GM12878 (cell line): Measurements from ENCODE around the gene COX4I2.

ENCODE experiments used
- CBX5 ChIP-seq: sonication (generic); IDR thresholded peaks from 2 replicates; pipeline ENCODE4 v1.6.1; 2016; ENCODE audit warnings: low read depth, moderate library complexity, mild to moderate bottlenecking, inconsistent platforms
- E2F4 ChIP-seq: IDR thresholded peaks from 2 replicates; pipeline ENCODE4 v1.6.1; 2012; ENCODE audit warnings: low read depth, low read length, improper control_type of control experiment
- EGR1 ChIP-seq, 2 experiments: IDR thresholded peaks; 1 replicate in 1 of 2; 2 replicates in 1 of 2; pipeline ENCODE4 v1.6.1; 2011 to 2012; ENCODE audit warnings: low read depth in 2 of 2, low read length in 2 of 2, borderline replicate concordance in 1 of 2, mild to moderate bottlenecking in 1 of 2, moderate library complexity in 1 of 2
- MYC ChIP-seq: IDR thresholded peaks from 2 replicates; pipeline ENCODE4 v1.6.1; 2011; ENCODE audit warnings: mild to moderate bottlenecking, low read length, moderate library complexity, inconsistent platforms; ENCODE audit not compliant: insufficient read depth, insufficient replicate concordance, insufficient read length, severe bottlenecking
- NFIC ChIP-seq: IDR thresholded peaks from 2 replicates; pipeline ENCODE4 v1.6.1; 2012; ENCODE audit warnings: low read depth, mild to moderate bottlenecking, inconsistent platforms, low read length, moderate library complexity
- POLR2A ChIP-seq: IDR thresholded peaks from 2 replicates; pipeline ENCODE4 v1.6.1; 2011; ENCODE audit warnings: low read depth, mild to moderate bottlenecking, low read length
- POLR2AphosphoS5 ChIP-seq: IDR thresholded peaks from 2 replicates; pipeline ENCODE4 v1.6.1; 2011; ENCODE audit warnings: mild to moderate bottlenecking, low read length, inconsistent platforms
- RAD21 ChIP-seq: IDR thresholded peaks from 2 replicates; pipeline ENCODE4 v1.6.1; 2011; ENCODE audit warnings: mild to moderate bottlenecking, low read depth, low read length, moderate library complexity; ENCODE audit not compliant: insufficient read depth
- RBBP5 ChIP-seq: fragments of 200-600 bp; sonication (generic); conservative IDR thresholded peaks from 2 replicates; pipeline ENCODE4 v1.6.1; 2016
- SUPT20H ChIP-seq: IDR thresholded peaks from 2 replicates; pipeline ENCODE4 v1.6.1; 2011; ENCODE audit warnings: low read depth, mild to moderate bottlenecking, low read length, moderate library complexity, borderline replicate concordance; ENCODE audit not compliant: control insufficient read depth
- TF ChIP-seq, protein P1 (sequence below), 3 experiments: IDR thresholded peaks in 2 of 3; conservative IDR thresholded peaks in 1 of 3; 2 replicates each; pipeline ENCODE4 v1.5.1; 2011; ENCODE audit warnings: low read depth in 3 of 3, low read length in 3 of 3, mild to moderate bottlenecking in 3 of 3, control low read depth in 2 of 3, moderate library complexity in 2 of 3, inconsistent platforms in 1 of 3, mixed read lengths in 1 of 3; ENCODE audit not compliant: control insufficient read depth in 2 of 3, insufficient read depth in 1 of 3; ENCODE audit errors: extremely low read depth in 1 of 3
- TF ChIP-seq, protein P2 (sequence below): IDR thresholded peaks from 2 replicates; pipeline ENCODE4 v1.6.1; 2012; ENCODE audit warnings: mild to moderate bottlenecking, low read depth, low read length

DNA sequence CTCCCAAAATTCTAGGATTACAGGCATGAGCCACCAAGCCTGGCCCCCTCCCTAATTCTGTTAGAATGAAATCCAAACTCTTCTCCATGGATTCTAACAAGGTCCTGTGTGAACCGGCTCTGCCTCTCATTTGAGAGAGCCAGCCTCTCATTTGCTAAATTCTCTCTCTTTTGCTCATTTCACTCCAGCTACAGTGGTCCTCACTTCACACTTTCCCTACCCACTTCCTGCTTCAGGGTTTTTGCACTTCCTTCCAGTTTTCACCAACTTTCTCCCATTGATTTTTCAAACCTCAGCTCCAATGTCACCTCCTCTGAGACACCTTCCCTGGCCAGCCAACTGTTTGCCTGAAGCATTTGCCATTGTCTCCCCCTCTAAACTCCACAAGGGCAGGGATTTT lies 5.1 kb downstream of the COX4I2 start:
- TF ChIP-seq NFIC, result no peak
- TF ChIP-seq CBX5, result no peak
- TF ChIP-seq, protein P1, sequence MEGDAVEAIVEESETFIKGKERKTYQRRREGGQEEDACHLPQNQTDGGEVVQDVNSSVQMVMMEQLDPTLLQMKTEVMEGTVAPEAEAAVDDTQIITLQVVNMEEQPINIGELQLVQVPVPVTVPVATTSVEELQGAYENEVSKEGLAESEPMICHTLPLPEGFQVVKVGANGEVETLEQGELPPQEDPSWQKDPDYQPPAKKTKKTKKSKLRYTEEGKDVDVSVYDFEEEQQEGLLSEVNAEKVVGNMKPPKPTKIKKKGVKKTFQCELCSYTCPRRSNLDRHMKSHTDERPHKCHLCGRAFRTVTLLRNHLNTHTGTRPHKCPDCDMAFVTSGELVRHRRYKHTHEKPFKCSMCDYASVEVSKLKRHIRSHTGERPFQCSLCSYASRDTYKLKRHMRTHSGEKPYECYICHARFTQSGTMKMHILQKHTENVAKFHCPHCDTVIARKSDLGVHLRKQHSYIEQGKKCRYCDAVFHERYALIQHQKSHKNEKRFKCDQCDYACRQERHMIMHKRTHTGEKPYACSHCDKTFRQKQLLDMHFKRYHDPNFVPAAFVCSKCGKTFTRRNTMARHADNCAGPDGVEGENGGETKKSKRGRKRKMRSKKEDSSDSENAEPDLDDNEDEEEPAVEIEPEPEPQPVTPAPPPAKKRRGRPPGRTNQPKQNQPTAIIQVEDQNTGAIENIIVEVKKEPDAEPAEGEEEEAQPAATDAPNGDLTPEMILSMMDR (IDR thresholded peaks at IDR 0.05 in 2 of 3, conservative IDR thresholded peaks at IDR 0.05 in 1 of 3; ENCODE audit: control insufficient read depth in 2 of 3, extremely low read depth in 1 of 3, insufficient read depth in 1 of 3, low read depth in 3 of 3, low read length in 3 of 3), result no peak
- TF ChIP-seq POLR2AphosphoS5, result no peak
- no peak for TF ChIP-seq EGR1 (IDR thresholded peaks at IDR 0.05; ENCODE audit: borderline replicate concordance in 1 of 2, low read depth in 2 of 2, low read length in 2 of 2)
- TF ChIP-seq, protein P2, sequence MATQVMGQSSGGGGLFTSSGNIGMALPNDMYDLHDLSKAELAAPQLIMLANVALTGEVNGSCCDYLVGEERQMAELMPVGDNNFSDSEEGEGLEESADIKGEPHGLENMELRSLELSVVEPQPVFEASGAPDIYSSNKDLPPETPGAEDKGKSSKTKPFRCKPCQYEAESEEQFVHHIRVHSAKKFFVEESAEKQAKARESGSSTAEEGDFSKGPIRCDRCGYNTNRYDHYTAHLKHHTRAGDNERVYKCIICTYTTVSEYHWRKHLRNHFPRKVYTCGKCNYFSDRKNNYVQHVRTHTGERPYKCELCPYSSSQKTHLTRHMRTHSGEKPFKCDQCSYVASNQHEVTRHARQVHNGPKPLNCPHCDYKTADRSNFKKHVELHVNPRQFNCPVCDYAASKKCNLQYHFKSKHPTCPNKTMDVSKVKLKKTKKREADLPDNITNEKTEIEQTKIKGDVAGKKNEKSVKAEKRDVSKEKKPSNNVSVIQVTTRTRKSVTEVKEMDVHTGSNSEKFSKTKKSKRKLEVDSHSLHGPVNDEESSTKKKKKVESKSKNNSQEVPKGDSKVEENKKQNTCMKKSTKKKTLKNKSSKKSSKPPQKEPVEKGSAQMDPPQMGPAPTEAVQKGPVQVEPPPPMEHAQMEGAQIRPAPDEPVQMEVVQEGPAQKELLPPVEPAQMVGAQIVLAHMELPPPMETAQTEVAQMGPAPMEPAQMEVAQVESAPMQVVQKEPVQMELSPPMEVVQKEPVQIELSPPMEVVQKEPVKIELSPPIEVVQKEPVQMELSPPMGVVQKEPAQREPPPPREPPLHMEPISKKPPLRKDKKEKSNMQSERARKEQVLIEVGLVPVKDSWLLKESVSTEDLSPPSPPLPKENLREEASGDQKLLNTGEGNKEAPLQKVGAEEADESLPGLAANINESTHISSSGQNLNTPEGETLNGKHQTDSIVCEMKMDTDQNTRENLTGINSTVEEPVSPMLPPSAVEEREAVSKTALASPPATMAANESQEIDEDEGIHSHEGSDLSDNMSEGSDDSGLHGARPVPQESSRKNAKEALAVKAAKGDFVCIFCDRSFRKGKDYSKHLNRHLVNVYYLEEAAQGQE, result no peak
- no peak for TF ChIP-seq RAD21
- TF ChIP-seq POLR2A, result no peak
- no peak for TF ChIP-seq E2F4
- TF ChIP-seq RBBP5, result no peak
- TF ChIP-seq MYC, result no peak
- no peak for TF ChIP-seq SUPT20H
